ENCODE measurements around the gene FGF2.

FGF2 gene

DNA sequence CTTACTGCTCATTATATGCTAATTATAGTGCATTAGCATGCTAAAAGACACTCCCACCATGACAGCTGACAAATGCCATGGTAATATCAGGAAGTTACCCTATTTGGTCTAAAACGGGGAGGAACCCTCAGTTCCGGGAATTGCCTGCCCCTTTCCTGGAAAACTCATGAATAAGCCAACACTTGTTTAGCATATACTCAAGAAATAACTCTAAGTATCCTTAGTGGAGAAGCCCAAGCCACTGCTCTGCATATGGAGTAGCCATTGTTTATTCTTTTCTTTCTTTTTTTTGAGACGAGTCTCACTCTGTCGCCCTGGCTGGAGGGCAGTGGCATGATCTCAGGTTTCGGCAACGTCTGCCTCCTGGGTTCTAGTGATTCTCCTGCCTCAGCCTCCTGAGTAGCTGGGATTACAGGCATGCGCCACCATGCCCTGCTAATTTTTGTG is 80.3 kb downstream of the FGF2 start:
- DNase-seq (ENCODE audit: low spot score): no peak
- TF ChIP-seq, protein P1, sequence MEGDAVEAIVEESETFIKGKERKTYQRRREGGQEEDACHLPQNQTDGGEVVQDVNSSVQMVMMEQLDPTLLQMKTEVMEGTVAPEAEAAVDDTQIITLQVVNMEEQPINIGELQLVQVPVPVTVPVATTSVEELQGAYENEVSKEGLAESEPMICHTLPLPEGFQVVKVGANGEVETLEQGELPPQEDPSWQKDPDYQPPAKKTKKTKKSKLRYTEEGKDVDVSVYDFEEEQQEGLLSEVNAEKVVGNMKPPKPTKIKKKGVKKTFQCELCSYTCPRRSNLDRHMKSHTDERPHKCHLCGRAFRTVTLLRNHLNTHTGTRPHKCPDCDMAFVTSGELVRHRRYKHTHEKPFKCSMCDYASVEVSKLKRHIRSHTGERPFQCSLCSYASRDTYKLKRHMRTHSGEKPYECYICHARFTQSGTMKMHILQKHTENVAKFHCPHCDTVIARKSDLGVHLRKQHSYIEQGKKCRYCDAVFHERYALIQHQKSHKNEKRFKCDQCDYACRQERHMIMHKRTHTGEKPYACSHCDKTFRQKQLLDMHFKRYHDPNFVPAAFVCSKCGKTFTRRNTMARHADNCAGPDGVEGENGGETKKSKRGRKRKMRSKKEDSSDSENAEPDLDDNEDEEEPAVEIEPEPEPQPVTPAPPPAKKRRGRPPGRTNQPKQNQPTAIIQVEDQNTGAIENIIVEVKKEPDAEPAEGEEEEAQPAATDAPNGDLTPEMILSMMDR (IDR thresholded peaks at IDR 0.05; ENCODE audit: extremely low read depth, missing control alignments): no peak

DNA sequence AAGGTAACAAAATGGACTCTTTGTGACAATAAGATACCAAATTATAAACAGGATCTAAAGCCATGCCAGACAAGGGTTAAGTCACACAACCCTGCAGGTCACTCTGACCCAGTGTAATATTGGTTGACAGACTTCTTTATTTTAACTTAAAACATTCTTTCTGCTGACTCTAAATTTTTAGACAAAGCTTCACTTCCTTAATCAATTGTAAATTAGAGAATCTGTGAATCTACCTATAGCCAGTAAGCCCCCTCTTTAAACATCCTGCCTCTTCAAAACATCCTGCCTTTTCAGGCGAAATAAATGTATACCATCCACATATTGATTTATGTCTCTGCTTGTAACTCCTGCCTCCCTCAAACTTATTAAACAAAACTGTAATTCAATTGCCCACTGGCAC is 81.6 kb downstream of the FGF2 start:
- no peak for DNase-seq (ENCODE audit: low spot score)
- TF ChIP-seq, protein P1 (IDR thresholded peaks at IDR 0.05; ENCODE audit: extremely low read depth, missing control alignments): no peak

- TF ChIP-seq, protein P1 (IDR thresholded peaks at IDR 0.05; ENCODE audit: extremely low read depth, missing control alignments): no peak
- DNase-seq (ENCODE audit: low spot score): no peak
Observed at GRCh38 chr4:122909683-122910082, 83.1 kb downstream of the FGF2 start.

GRCh38 chr4:122911588-122911987 is 85.0 kb downstream of the FGF2 start:
- TF ChIP-seq, protein P1 (IDR thresholded peaks at IDR 0.05; ENCODE audit: extremely low read depth, missing control alignments): no peak

GRCh38 chr4:122912810-122913575 is 86.4 kb downstream of the FGF2 start:
- TF ChIP-seq, protein P1 (IDR thresholded peaks at IDR 0.05; ENCODE audit: extremely low read depth, missing control alignments): no peak
- no peak for DNase-seq (ENCODE audit: low spot score)

More at GRCh38 chr4:122911588-122911987, 85.0 kb downstream of the FGF2 start:
- DNase-seq (ENCODE audit: low spot score): no peak

GRCh38 chr4:122914292-122914904 is 87.8 kb downstream of the FGF2 start:
- peak; percentile 23 for DNase-seq (ENCODE audit: low spot score)
- TF ChIP-seq, protein P1 (IDR thresholded peaks at IDR 0.05; ENCODE audit: extremely low read depth, missing control alignments): no peak

DNA sequence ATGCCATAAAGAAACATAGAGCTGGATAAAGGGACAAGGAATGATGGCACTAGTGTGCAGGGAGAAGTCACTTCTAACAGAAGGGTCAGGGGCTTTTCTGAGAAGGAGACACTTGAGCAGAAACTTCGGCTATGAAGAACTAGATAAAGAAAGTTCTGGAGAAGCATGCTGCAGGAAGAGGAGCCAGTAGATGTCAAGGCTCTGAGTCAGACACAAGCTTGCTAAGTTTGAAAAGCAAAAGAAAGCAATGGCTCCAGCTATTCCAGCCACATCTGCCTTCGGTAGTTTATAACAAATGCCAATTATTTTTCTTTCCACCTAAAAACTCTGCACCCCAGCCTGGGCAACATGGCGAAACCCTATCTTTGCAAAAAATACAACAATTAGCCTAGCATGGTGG is 88.3 kb downstream of the FGF2 start:
- TF ChIP-seq, protein P1 (IDR thresholded peaks at IDR 0.05; ENCODE audit: extremely low read depth, missing control alignments): no peak
- no peak for DNase-seq (ENCODE audit: low spot score)

All from GM20000 (cell line).